H9 (cell line): ENCODE results near the gene LRRC3C. TPM values are rescaled to one million over a fixed set of nuclear protein-coding genes. Genes with fewer than 3 reads are reported as not detected.

Experiments
- DNase-seq: peaks from one replicate; pipeline ENCODE4 v3.0.0-alpha.2; 2017
- H2AFZ ChIP-seq: one replicate; pipeline ENCODE4 v1.6.1; 2013; ENCODE audit warnings: mild to moderate bottlenecking, low read length, control low read depth, moderate library complexity
- H2AK5ac ChIP-seq: 2 replicates; pipeline ENCODE4 v1.6.1; 2013; ENCODE audit warnings: low read length, control low read depth, mixed read lengths; ENCODE audit not compliant: insufficient read length
- H2BK120ac ChIP-seq: one replicate; pipeline ENCODE4 v1.6.1; 2013; ENCODE audit warnings: low read depth, mild to moderate bottlenecking, low read length, control low read depth, inconsistent platforms; ENCODE audit not compliant: poor library complexity, severe bottlenecking
- H2BK12ac ChIP-seq: 2 replicates; pipeline ENCODE4 v1.6.1; 2013; ENCODE audit warnings: low read length, control low read depth, mixed read lengths, low read depth; ENCODE audit not compliant: insufficient read length
- H2BK15ac ChIP-seq: 2 replicates; pipeline ENCODE4 v1.6.1; 2013; ENCODE audit warnings: low read depth, low read length, control low read depth
- H2BK20ac ChIP-seq: one replicate; pipeline ENCODE4 v1.6.1; 2013; ENCODE audit warnings: low read depth, mild to moderate bottlenecking, low read length, control low read depth, inconsistent platforms; ENCODE audit not compliant: poor library complexity, severe bottlenecking
- H2BK5ac ChIP-seq: 2 replicates; pipeline ENCODE4 v1.6.1; 2013; ENCODE audit warnings: low read length, control low read depth, mixed read lengths; ENCODE audit not compliant: insufficient read length
- H3K14ac ChIP-seq: 2 replicates; pipeline ENCODE4 v1.6.1; 2013; ENCODE audit warnings: low read length, control low read depth; ENCODE audit not compliant: insufficient read depth
- H3K18ac ChIP-seq: 2 replicates; pipeline ENCODE4 v1.6.1; 2013; ENCODE audit warnings: low read depth, mild to moderate bottlenecking, mixed read lengths, low read length, control low read depth; ENCODE audit not compliant: insufficient read length
- H3K23ac ChIP-seq: 2 replicates; pipeline ENCODE4 v1.6.1; 2013; ENCODE audit warnings: low read length, control low read depth, mixed read lengths, low read depth; ENCODE audit not compliant: insufficient read length
- H3K23me2 ChIP-seq: 2 replicates; pipeline ENCODE4 v1.6.1; 2013; ENCODE audit warnings: low read depth, mild to moderate bottlenecking, mixed read lengths, low read length, control low read depth; ENCODE audit not compliant: insufficient read length, poor library complexity, severe bottlenecking
- H3K27ac ChIP-seq: 2 replicates; pipeline ENCODE4 v1.5.1; 2013; ENCODE audit warnings: low read length, control low read depth, mixed read lengths, low read depth; ENCODE audit not compliant: insufficient read length
- H3K27me3 ChIP-seq: 2 replicates; pipeline ENCODE4 v1.6.1; 2013; ENCODE audit warnings: low read length, control low read depth, inconsistent platforms; ENCODE audit not compliant: insufficient read depth
- H3K4ac ChIP-seq: 2 replicates; pipeline ENCODE4 v1.6.1; 2013; ENCODE audit warnings: low read depth, mild to moderate bottlenecking, control low read depth, inconsistent platforms, low read length, moderate library complexity
- H3K4me1 ChIP-seq: 2 replicates; pipeline ENCODE4 v1.6.1; 2013; ENCODE audit warnings: low read length, control low read depth, inconsistent platforms; ENCODE audit not compliant: insufficient read depth
- H3K4me2 ChIP-seq: 2 replicates; pipeline ENCODE4 v1.6.1; 2013; ENCODE audit warnings: low read length, control low read depth, mixed read lengths; ENCODE audit not compliant: insufficient read length, insufficient read depth
- H3K56ac ChIP-seq: 2 replicates; pipeline ENCODE4 v1.6.1; 2013; ENCODE audit warnings: low read depth, mild to moderate bottlenecking, mixed read lengths, low read length, control low read depth; ENCODE audit not compliant: insufficient read length
- H3K79me1 ChIP-seq: 2 replicates; pipeline ENCODE4 v1.6.1; 2013; ENCODE audit warnings: low read depth, mild to moderate bottlenecking, moderate library complexity, low read length, control low read depth, inconsistent platforms; ENCODE audit not compliant: insufficient read depth, poor library complexity, severe bottlenecking
- H3K79me2 ChIP-seq: 2 replicates; pipeline ENCODE4 v1.6.1; 2013; ENCODE audit warnings: low read length, control low read depth, inconsistent platforms; ENCODE audit not compliant: insufficient read depth
- H3K9ac ChIP-seq: 2 replicates; pipeline ENCODE4 v1.6.1; 2013; ENCODE audit warnings: low read length, control low read depth, mixed read lengths; ENCODE audit not compliant: insufficient read length; ENCODE audit errors: extremely low read depth
- H3K9me3 ChIP-seq: one replicate; pipeline ENCODE4 v1.6.1; 2013; ENCODE audit warnings: low read depth, low read length, inconsistent platforms; ENCODE audit not compliant: control insufficient read depth
- H3T11ph ChIP-seq: one replicate; pipeline ENCODE4 v1.6.1; 2013; ENCODE audit warnings: mild to moderate bottlenecking, low read length, control low read depth, inconsistent platforms
- H4K20me1 ChIP-seq: one replicate; pipeline ENCODE4 v1.6.1; 2013; ENCODE audit not compliant: control insufficient read depth, insufficient read length, insufficient read depth
- H4K5ac ChIP-seq: 2 replicates; pipeline ENCODE4 v1.6.1; 2013; ENCODE audit warnings: low read depth, mild to moderate bottlenecking, mixed read lengths, low read length, control low read depth; ENCODE audit not compliant: insufficient read length
- H4K8ac ChIP-seq: replicated peaks from 2 replicates; pipeline ENCODE4 v1.6.1; 2013; ENCODE audit warnings: low read length, control low read depth, mixed read lengths, low read depth; ENCODE audit not compliant: insufficient read length
- H4K91ac ChIP-seq: 2 replicates; pipeline ENCODE4 v1.6.1; 2013; ENCODE audit warnings: low read depth, mild to moderate bottlenecking, moderate library complexity, mixed read lengths, low read length, control low read depth; ENCODE audit not compliant: insufficient read length
- H3K27ac Mint-ChIP-seq, 3 experiments: 2 replicates in 2 of 3; 3 replicates in 1 of 3; pipeline ENCODE4 v1.8.0; 2020 to 2021; ENCODE audit warnings: mixed read lengths in 3 of 3, mild to moderate bottlenecking in 1 of 3, moderate library complexity in 1 of 3
- H3K27me3 Mint-ChIP-seq: 2 replicates; pipeline ENCODE4 v1.8.0; 2021; ENCODE audit warnings: low read depth, mild to moderate bottlenecking, moderate library complexity, mixed read lengths
- H3K36me3 Mint-ChIP-seq, 3 experiments: 2 replicates in 2 of 3; 3 replicates in 1 of 3; pipeline ENCODE4 v1.8.0; 2020 to 2021; ENCODE audit warnings: low read depth in 3 of 3, mixed read lengths in 3 of 3; ENCODE audit not compliant: insufficient read depth in 1 of 3
- H3K4me1 Mint-ChIP-seq, 2 experiments: 2 replicates each; pipeline ENCODE4 v1.8.0; 2020; ENCODE audit warnings: mixed read lengths in 2 of 2
- H3K4me3 Mint-ChIP-seq, 2 experiments: 2 replicates in 1 of 2; 3 replicates in 1 of 2; pipeline ENCODE4 v1.8.0; 2020 to 2021; ENCODE audit warnings: mild to moderate bottlenecking in 2 of 2, mixed read lengths in 2 of 2, moderate library complexity in 1 of 2
- H3K9me3 Mint-ChIP-seq, 2 experiments: 2 replicates in 1 of 2; 3 replicates in 1 of 2; pipeline ENCODE4 v1.8.0; 2020; ENCODE audit warnings: mild to moderate bottlenecking in 2 of 2, mixed read lengths in 2 of 2, moderate library complexity in 1 of 2
- CTCF ChIP-seq: fragments of 200-600 bp; sonication (generic); conservative IDR thresholded peaks from 3 replicates; pipeline ENCODE4 v1.8.0; 2021; ENCODE audit warnings: antibody characterized with exemption, mild to moderate bottlenecking
- WGBS: extraction: QIAGEN DNeasy Blood & Tissue Kit; methylation state at CpG from one replicate; pipeline ENCODE4 v1.1.7; 2013; ENCODE audit warnings: missing lambda C conversion rate, low lambda C conversion rate, mixed read lengths; ENCODE audit not compliant: insufficient read length; ENCODE audit errors: extremely low coverage; 5-methylcytosine and 5-hydroxymethylcytosine counted together
- total RNA-seq: library from RNA; stranded (reverse); gene quantifications from 2 replicates; pipeline ENCODE4 v1.2.1, GENCODE V29; 2021

The LRRC3C gene
- total RNA-seq, 1 experiment from 2014 or later: not detected

- no peak overlapping the region for H4K8ac ChIP-seq
- H3K27ac Mint-ChIP-seq: no peak overlapping the region
- no peaks in the 10 kb centered on the region for H3K79me2 ChIP-seq
- no peak overlapping the region for H4K91ac ChIP-seq
- WGBS: no CpG with 5 or more reads among the region's 6 CpGs
- no peak overlapping the region for H2AFZ ChIP-seq
- H3K79me1 ChIP-seq: no peaks in the 10 kb centered on the region
- H3K23ac ChIP-seq: no peak overlapping the region
- no peaks in the 10 kb centered on the region for H3K4me1 ChIP-seq
- H3K4ac ChIP-seq: no peak overlapping the region
- no peaks in the 10 kb centered on the region; a peak in 1 of 5 replicates for H3K9me3 Mint-ChIP-seq
- H3K4me1 Mint-ChIP-seq: 0 out of 4 replicates have a peak, but pooled peaks cover 0 to 4% of the 10 kb centered on the region in 2 experiments
- no peak overlapping the region for H4K5ac ChIP-seq
- H2BK5ac ChIP-seq: no peak overlapping the region
- no peak for DNase-seq
- no peak overlapping the region for H3K56ac ChIP-seq
- no peak overlapping the region for H2BK20ac ChIP-seq
- peaks cover 49% of the 10 kb centered on the region for H3K27me3 Mint-ChIP-seq
- no peak overlapping the region for H2BK15ac ChIP-seq
- H3K4me3 Mint-ChIP-seq: no peak overlapping the region
- no peak overlapping the region for H3K27ac ChIP-seq
- H2BK12ac ChIP-seq: no peak overlapping the region
- H2AK5ac ChIP-seq: no peak overlapping the region
- no peaks in the 10 kb centered on the region for H3K36me3 Mint-ChIP-seq
- no peaks in the 10 kb centered on the region for H3K9me3 ChIP-seq
- H3T11ph ChIP-seq: no peak overlapping the region
- H3K18ac ChIP-seq: no peak overlapping the region
- H3K23me2 ChIP-seq: no peaks in the 10 kb centered on the region
- TF ChIP-seq CTCF: no peak
- no peaks in the 10 kb centered on the region for H4K20me1 ChIP-seq
- no peak overlapping the region for H2BK120ac ChIP-seq
- no peak overlapping the region for H3K4me2 ChIP-seq
- H3K27me3 ChIP-seq: no peaks in the 10 kb centered on the region; the same call in 1 of the 2 replicates
- H3K14ac ChIP-seq: no peak overlapping the region
- H3K9ac ChIP-seq: no peak overlapping the region
Measured at GRCh38 chr17:39969375-39969774, 41.8 kb downstream of the LRRC3C start.
